ENCODE results near the gene NIT1. TPM values are rescaled to one million over a fixed set of nuclear protein-coding genes. Genes with fewer than 3 reads are reported as not detected.

Gene NIT1
- total and polyA plus RNA-seq, 10 of the 15 experiments (the other 5 are each of a cell fraction or from before 2014, with no cell fraction given), result 19.2 to 54.4 (median 28.3) TPM

DNA sequence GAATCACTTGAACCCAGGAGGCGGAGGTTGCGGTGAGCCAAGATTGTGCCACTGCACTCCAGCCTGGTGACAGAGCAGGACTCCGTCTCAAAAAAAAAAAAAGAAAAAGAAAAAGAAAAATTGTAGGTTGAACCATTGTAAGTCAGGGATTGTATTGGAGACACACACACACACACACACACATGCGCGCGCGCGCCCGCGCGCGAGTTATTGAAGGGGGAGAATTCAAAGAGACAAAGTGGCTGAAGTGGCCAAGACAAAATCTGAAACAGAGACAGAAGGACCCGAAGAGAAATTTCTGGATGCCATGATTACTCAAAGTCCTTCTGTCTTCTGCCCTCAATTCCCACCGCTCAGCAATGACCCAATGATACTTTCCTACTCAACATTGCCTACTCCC is 23.4 kb upstream of the NIT1 start:
- ChIA-PET RAD21 (ENCODE audit: unreplicated experiment) (interaction anchor here (6.7 kb wide), 1 partner anchor 24 kb away, joined by 90 read pairs; the partner anchor contains the start of gene ARHGAP30), CTCF (interaction anchor here (1.0 to 7.6 kb wide), 6 partner anchors 10 to 101 kb away, joined by 3 to 181 read pairs (median 58); partner anchors contain the start of genes ARHGAP30, TSTD1 and USF1), SMC1A (ENCODE audit: uncharacterized antibody, unreplicated experiment) (interaction anchor here (0.9 to 7.0 kb wide), 9 partner anchors 20 to 97 kb away, joined by 3 to 110 read pairs (median 7); partner anchors contain the start of genes ARHGAP30, DEDD, F11R and NIT1), POLR2A (interaction anchor here (0.6 to 5.6 kb wide), 4 partner anchors 11 to 591 kb away, joined by 3 to 66 read pairs (median 4); partner anchors contain the start of gene ARHGAP30)
- Histone ChIP-seq H3K9ac (ENCODE audit: control insufficient read depth, insufficient read depth, low read length) (no peak overlapping the region), H3K27ac (ENCODE audit: control insufficient read depth, insufficient read depth) (no peak overlapping the region), H3K9me3 (replicated peaks; ENCODE audit: control insufficient read depth, insufficient read depth, low read length) (no peaks in the 10 kb centered on the region), H3K79me2 (ENCODE audit: control insufficient read depth, insufficient read depth, low read length) (no peaks in the 10 kb centered on the region), H3K4me1 (ENCODE audit: control insufficient read depth, insufficient read depth, low read length) (peaks cover 39% of the 10 kb centered on the region), H3K36me3 (ENCODE audit: control insufficient read depth in 2 of 2, insufficient read depth in 2 of 2, low read length in 1 of 2) (peaks cover 0 to 4% of the 10 kb centered on the region in 2 experiments; a peak in 2 of 4 replicates), H3K4me2 (ENCODE audit: control insufficient read depth, insufficient read depth) (no peak overlapping the region), H3K27me3 (replicated peaks in 1 of 2; ENCODE audit: control insufficient read depth in 2 of 2, insufficient read depth in 2 of 2, low read length in 1 of 2) (no peaks in the 10 kb centered on the region), H2AFZ (ENCODE audit: control insufficient read depth, low read depth, low read length) (no peak overlapping the region), H4K20me1 (ENCODE audit: control insufficient read depth, insufficient read depth) (no peaks in the 10 kb centered on the region), H3K4me3 (no peak overlapping the region)
- intact Hi-C loops (cut with micrococcal nuclease; ENCODE audit: unreplicated experiment), result no loop called here
- no peak for DNase-seq (ENCODE audit: low read depth, low spot score)
- TF ChIP-seq EP300 (IDR thresholded peaks at IDR 0.05; ENCODE audit: borderline replicate concordance in 1 of 2, control insufficient read depth in 1 of 2, low read depth in 2 of 2, low read length in 2 of 2) (no peak), TCF12 (IDR thresholded peaks at IDR 0.05; ENCODE audit: low read depth, low read length) (no peak), FOXK2 (IDR thresholded peaks at IDR 0.05) (no peak), STAT1 (conservative IDR thresholded peaks at IDR 0.05) (no peak), ZNF24 (IDR thresholded peaks at IDR 0.05) (no peak), RUNX3 (IDR thresholded peaks at IDR 0.05; ENCODE audit: low read length) (no peak), SMAD5 (IDR thresholded peaks at IDR 0.05; ENCODE audit: low read depth) (no peak), SREBF2 (IDR thresholded peaks at IDR 0.05; ENCODE audit: low read length) (no peak), CBX3 (IDR thresholded peaks at IDR 0.05; ENCODE audit: borderline replicate concordance, low read depth) (no peak), HDAC6 (IDR thresholded peaks at IDR 0.05; ENCODE audit: unreplicated experiment) (no peak), RELA (IDR thresholded peaks at IDR 0.05; ENCODE audit: borderline replicate concordance, partially characterized antibody) (no peak), SIN3A (IDR thresholded peaks at IDR 0.05; ENCODE audit: low read depth, low read length) (no peak), TCF3 (IDR thresholded peaks at IDR 0.05; ENCODE audit: borderline replicate concordance, insufficient read depth, low read depth, low read length) (no peak), YBX1 (IDR thresholded peaks at IDR 0.05) (no peak), IRF4 (IDR thresholded peaks at IDR 0.05; ENCODE audit: low read depth, low read length) (no peak), CBX5 (IDR thresholded peaks at IDR 0.05; ENCODE audit: low read depth) (no peak), BMI1 (IDR thresholded peaks at IDR 0.05; ENCODE audit: borderline replicate concordance) (no peak), SMARCA5 (IDR thresholded peaks at IDR 0.05) (no peak), GABPA (IDR thresholded peaks at IDR 0.05; ENCODE audit: low read depth) (no peak), FOS (IDR thresholded peaks at IDR 0.05; ENCODE audit: borderline replicate concordance, extremely low read depth, insufficient read length) (no peak)
- WGBS (ENCODE audit: insufficient coverage, insufficient replicate concordance, low lambda C conversion rate, missing lambda C conversion rate), result 99% methylated on average over 13 of the region's 14 CpGs
- BruUV-seq (replicated peaks), result no TSS peak
- in situ Hi-C loops (cut with MboI), result no loop called here
- FAIRE-seq, result no peak
- no peak for ATAC-seq

Data from GM12878 (cell line).